ENCODE results near the gene ZBTB25. TPM values are rescaled to one million over a fixed set of nuclear protein-coding genes. Genes with fewer than 3 reads are reported as not detected.

Gene ZBTB25
- total and polyA plus RNA-seq, 4 experiments from 2014 or later = 34.0 to 87.5 (median 60.4) TPM

- no peak overlapping the region for H3K4me3 ChIP-seq (ENCODE audit: low read length in 2 of 2)
- H3K4me1 Mint-ChIP-seq = peaks cover 25 to 49% (median 35%) of the 10 kb centered on the region in 4 donors
- intact Hi-C loops (cut with micrococcal nuclease) = loop anchor here (5.0 kb wide), 1 partner anchor 81 kb away; the partner anchor contains the start of gene MTHFD1
Measured at GRCh38 chr14:64468451-64468850, 35.2 kb downstream of the ZBTB25 start.

GRCh38 chr14:64467566-64467965 is 36.1 kb downstream of the ZBTB25 start:
- Histone ChIP-seq H3K4me1 (ENCODE audit: insufficient read depth, low read length) (peaks cover 36% of the 10 kb centered on the region), H3K9me3 (ENCODE audit: control insufficient read depth in 1 of 2, low read length in 2 of 2) (no peaks in the 10 kb centered on the region), H3K27me3 (ENCODE audit: insufficient read depth, low read length) (no peaks in the 10 kb centered on the region), H3K27ac (ENCODE audit: low read depth, low read length) (no peak overlapping the region), H3K36me3 (ENCODE audit: insufficient read depth, low read length) (no peaks in the 10 kb centered on the region), H3K4me3 (ENCODE audit: low read length in 2 of 2) (no peak overlapping the region)
- intact Hi-C loops (cut with micrococcal nuclease) = loop anchor here (2.0 to 5.0 kb wide), 2 partner anchors 35 to 80 kb away; partner anchors contain the start of genes MTHFD1 and ZBTB25
- Mint-ChIP-seq H3K27me3 (no peaks in the 10 kb centered on the region), H3K4me3 (peak overlapping the region in 2 of 8 donors; percentile 29 to 44), H3K9me3 (no peaks in the 10 kb centered on the region), H3K36me3 (peaks cover 0 to 5% of the 10 kb centered on the region in 2 donors), H3K4me1 (peaks cover 25 to 45% (median 35%) of the 10 kb centered on the region in 4 donors), H3K27ac (peak overlapping the region in 1 of 7 donors; percentile 1)
- POLR2A ChIA-PET (ENCODE audit: partially characterized antibody) = interaction anchor here (1.3 to 2.6 kb wide), 2 partner anchors 35 to 37 kb away, joined by 3 to 8 read pairs; partner anchors contain the start of genes ZBTB1 and ZBTB25
- no peak for DNase-seq
- CTCF ChIA-PET (ENCODE audit: partially characterized antibody) = interaction anchor here (1.1 to 3.5 kb wide), 6 partner anchors 7 to 164 kb away, joined by 3 to 17 read pairs (median 4); no protein-coding TSS in a partner anchor

More at GRCh38 chr14:64468451-64468850, 35.2 kb downstream of the ZBTB25 start:
- no peak for DNase-seq
- Histone ChIP-seq H3K36me3 (ENCODE audit: insufficient read depth, low read length) (no peaks in the 10 kb centered on the region), H3K4me1 (ENCODE audit: insufficient read depth, low read length) (peaks cover 36% of the 10 kb centered on the region), H3K27ac (ENCODE audit: low read depth, low read length) (no peak overlapping the region), H3K27me3 (ENCODE audit: insufficient read depth, low read length) (no peaks in the 10 kb centered on the region), H3K9me3 (ENCODE audit: control insufficient read depth in 1 of 2, low read length in 2 of 2) (no peaks in the 10 kb centered on the region)
- no peaks in the 10 kb centered on the region for H3K9me3 Mint-ChIP-seq
- ChIA-PET CTCF (ENCODE audit: partially characterized antibody) (interaction anchor here (1.0 to 2.5 kb wide), 4 partner anchors 10 to 38 kb away, joined by 4 to 13 read pairs (median 10); no protein-coding TSS in a partner anchor), POLR2A (ENCODE audit: partially characterized antibody) (interaction anchor here (2.6 kb wide), 1 partner anchor 34 kb away, joined by 8 read pairs; the partner anchor contains the start of gene ZBTB25)
- no peaks in the 10 kb centered on the region for H3K27me3 Mint-ChIP-seq
- H3K36me3 Mint-ChIP-seq = peaks cover 0 to 5% of the 10 kb centered on the region in 2 donors
- H3K4me3 Mint-ChIP-seq = peak overlapping the region in 1 of 8 donors; percentile 0
- H3K27ac Mint-ChIP-seq = peak overlapping the region in 4 of 7 donors; percentile 14 to 77 (median 55)

GRCh38 chr14:64467101-64467500 is 36.5 kb downstream of the ZBTB25 start:
- Histone ChIP-seq H3K4me1 (ENCODE audit: insufficient read depth, low read length) (peaks cover 36% of the 10 kb centered on the region), H3K27ac (ENCODE audit: low read depth, low read length) (no peak overlapping the region), H3K36me3 (ENCODE audit: insufficient read depth, low read length) (no peaks in the 10 kb centered on the region), H3K4me3 (ENCODE audit: low read length in 2 of 2) (no peak overlapping the region), H3K9me3 (ENCODE audit: control insufficient read depth in 1 of 2, low read length in 2 of 2) (no peaks in the 10 kb centered on the region), H3K27me3 (ENCODE audit: insufficient read depth, low read length) (no peaks in the 10 kb centered on the region)
- H3K4me3 Mint-ChIP-seq = peak overlapping the region in 3 of 8 donors; percentile 26 to 36 (median 34)
- H3K27ac Mint-ChIP-seq = peak overlapping the region in 1 of 7 donors; percentile 13
- H3K9me3 Mint-ChIP-seq = no peaks in the 10 kb centered on the region
- H3K36me3 Mint-ChIP-seq = peaks cover 0 to 5% of the 10 kb centered on the region in 2 donors
- intact Hi-C loops (cut with micrococcal nuclease) = loop anchor here (2.0 to 5.0 kb wide), 2 partner anchors 36 to 80 kb away; partner anchors contain the start of genes MTHFD1 and ZBTB25
- no peak for DNase-seq
- ChIA-PET POLR2A (ENCODE audit: partially characterized antibody) (interaction anchor here (1.3 to 2.0 kb wide), 2 partner anchors 35 to 38 kb away, joined by 3 to 11 read pairs; partner anchors contain the start of gene ZBTB1), CTCF (ENCODE audit: partially characterized antibody) (interaction anchor here (1.1 to 3.5 kb wide), 8 partner anchors 8 to 163 kb away, joined by 3 to 17 read pairs (median 4); no protein-coding TSS in a partner anchor)
- no peaks in the 10 kb centered on the region for H3K27me3 Mint-ChIP-seq
- peaks cover 25 to 45% (median 35%) of the 10 kb centered on the region in 4 donors for H3K4me1 Mint-ChIP-seq

DNA sequence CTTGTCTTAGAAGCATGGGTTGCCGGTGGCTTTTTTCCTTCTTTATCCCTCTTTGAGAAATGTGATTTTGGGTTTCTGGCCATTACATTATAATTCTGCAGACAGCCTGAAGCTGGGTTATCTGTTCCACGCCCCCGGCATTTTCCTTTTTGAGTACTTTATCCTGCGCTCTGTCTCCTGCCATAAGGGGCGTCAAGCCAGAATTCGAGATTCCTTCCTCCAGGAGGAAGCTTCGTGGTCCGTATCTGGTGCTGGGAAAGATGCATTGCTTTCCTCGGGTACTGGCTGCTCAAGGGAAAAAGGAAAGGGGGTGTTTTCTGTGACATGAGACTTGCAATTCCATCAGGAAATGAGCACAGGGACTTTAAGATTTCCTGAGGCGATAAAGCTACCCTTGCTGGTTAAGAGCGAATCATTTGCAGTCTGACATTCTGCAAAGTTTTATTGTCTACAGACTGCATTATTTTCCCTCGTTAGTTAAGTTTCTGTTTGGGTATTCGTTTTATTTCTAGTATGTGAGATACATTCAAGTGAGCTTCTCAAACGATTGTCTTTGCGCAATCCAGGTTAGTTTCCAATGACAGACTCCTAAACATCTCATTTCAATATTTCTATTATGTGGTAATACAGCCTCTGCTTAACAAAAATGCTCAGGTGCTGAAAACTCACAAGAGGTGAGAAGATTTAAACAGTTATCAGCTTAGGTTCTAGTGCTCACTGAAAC is 37.6 kb downstream of the ZBTB25 start:
- H3K4me1 ChIP-seq (ENCODE audit: insufficient read depth, low read length) = peaks cover 36% of the 10 kb centered on the region
- no peak overlapping the region for H3K27ac ChIP-seq (ENCODE audit: low read depth, low read length)
- H3K36me3 Mint-ChIP-seq = peaks cover 0 to 6% of the 10 kb centered on the region in 2 donors
- peak overlapping the region; percentile 31 to 57 for H3K4me3 ChIP-seq (ENCODE audit: low read length in 2 of 2)
- no peaks in the 10 kb centered on the region for H3K36me3 ChIP-seq (ENCODE audit: insufficient read depth, low read length)
- H3K27me3 ChIP-seq (ENCODE audit: insufficient read depth, low read length) = no peaks in the 10 kb centered on the region
- H3K4me1 Mint-ChIP-seq = peaks cover 25 to 45% (median 33%) of the 10 kb centered on the region in 4 donors
- H3K9me3 ChIP-seq (ENCODE audit: control insufficient read depth in 1 of 2, low read length in 2 of 2) = no peaks in the 10 kb centered on the region
- peak overlapping the region; percentile 80 to 95 (median 86) for H3K4me3 Mint-ChIP-seq
- intact Hi-C loops (cut with micrococcal nuclease) = loop anchor here (1.0 to 5.0 kb wide), 3 partner anchors 8 to 79 kb away; partner anchors contain the start of genes MTHFD1 and ZBTB25
- ChIA-PET POLR2A (ENCODE audit: partially characterized antibody) (interaction anchor here (0.7 to 2.0 kb wide), 7 partner anchors 25 to 78 kb away, joined by 3 to 12 read pairs (median 3); partner anchors contain the start of genes MTHFD1 and ZBTB1), CTCF (ENCODE audit: partially characterized antibody) (interaction anchor here (0.9 to 3.5 kb wide), 13 partner anchors 9 to 426 kb away, joined by 3 to 17 read pairs (median 4); partner anchors contain the start of gene HSPA2)
- no peaks in the 10 kb centered on the region for H3K27me3 Mint-ChIP-seq
- H3K27ac Mint-ChIP-seq = peak overlapping the region; percentile 53 to 88 (median 69)
- DNase-seq = no peak
- H3K9me3 Mint-ChIP-seq = no peaks in the 10 kb centered on the region

DNA sequence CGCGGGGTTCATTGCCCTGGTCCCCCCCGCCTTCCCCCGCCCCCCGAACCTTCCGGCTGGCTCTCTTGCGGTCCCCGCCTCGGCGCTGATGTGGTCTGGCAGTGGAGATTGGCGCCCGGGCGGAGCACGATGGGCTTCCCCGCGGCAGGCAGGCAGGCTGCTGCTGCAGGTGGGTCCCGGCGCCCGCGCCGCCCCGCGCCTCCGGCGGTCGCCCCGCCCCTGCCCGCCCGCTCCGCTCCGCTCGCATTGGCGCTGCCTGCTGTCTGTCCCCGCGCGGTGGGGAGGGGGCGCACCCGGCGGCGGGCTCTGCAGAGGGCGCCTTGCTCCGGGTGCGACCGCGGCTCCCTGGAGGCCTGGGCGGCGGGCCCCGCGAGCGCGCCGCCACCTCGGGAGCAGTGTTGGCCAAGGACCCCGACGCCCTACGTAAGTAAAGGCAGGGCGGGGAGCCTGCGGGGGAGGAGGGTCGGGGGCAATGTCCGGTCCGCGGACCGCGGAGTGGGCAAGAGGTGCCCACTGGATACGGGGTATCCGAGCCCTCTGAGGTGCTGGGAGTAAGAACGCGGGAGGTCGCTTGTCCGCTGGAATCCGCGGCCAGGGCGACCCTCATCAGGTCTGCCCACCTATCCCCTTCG is 38.3 kb downstream of the ZBTB25 start, which contains the start of gene AKAP5:
AKAP5 (plus strand) TSS at position 309 of the 632 bp plus-strand sequence. CDS start 2,896 bp downstream, outside the sequence.
- Histone ChIP-seq H3K4me1 (ENCODE audit: insufficient read depth, low read length) (peaks cover 36% of the 10 kb centered on the region), H3K4me3 (ENCODE audit: low read length in 2 of 2) (peak within 1 kb of the TSS; percentile 38 to 57), H3K9me3 (ENCODE audit: control insufficient read depth in 1 of 2, low read length in 2 of 2) (no peaks in the 10 kb centered on the region), H3K27ac (ENCODE audit: low read depth, low read length) (peak within 1 kb of the TSS; percentile 29), H3K36me3 (ENCODE audit: insufficient read depth, low read length) (no peaks in the 10 kb centered on the region), H3K27me3 (ENCODE audit: insufficient read depth, low read length) (no peaks in the 10 kb centered on the region)
- CTCF ChIA-PET (ENCODE audit: partially characterized antibody) = interaction anchor here (0.9 to 4.8 kb wide), 10 partner anchors 11 to 427 kb away, joined by 3 to 29 read pairs (median 4); partner anchors contain the start of gene HSPA2
- H3K36me3 Mint-ChIP-seq = peaks cover 0 to 7% of the 10 kb centered on the region in 2 donors
- intact Hi-C loops (cut with micrococcal nuclease) = loop anchor here (5.0 kb wide), 1 partner anchor 78 kb away; the partner anchor contains the start of gene MTHFD1
- H3K9me3 Mint-ChIP-seq = no peaks in the 10 kb centered on the region
- no peaks in the 10 kb centered on the region for H3K27me3 Mint-ChIP-seq
- peak within 1 kb of the TSS; percentile 71 to 89 (median 78) for H3K27ac Mint-ChIP-seq
- H3K4me1 Mint-ChIP-seq = peaks cover 25 to 45% (median 33%) of the 10 kb centered on the region in 4 donors
- POLR2A ChIA-PET (ENCODE audit: partially characterized antibody) = interaction anchor here (0.8 to 2.0 kb wide), 6 partner anchors 26 to 47 kb away, joined by 3 to 12 read pairs (median 4); partner anchors contain the start of gene ZBTB1
- peak; percentile 62 to 72 (median 64) for DNase-seq
- H3K4me3 Mint-ChIP-seq = peak within 1 kb of the TSS; percentile 82 to 95 (median 90)

DNA sequence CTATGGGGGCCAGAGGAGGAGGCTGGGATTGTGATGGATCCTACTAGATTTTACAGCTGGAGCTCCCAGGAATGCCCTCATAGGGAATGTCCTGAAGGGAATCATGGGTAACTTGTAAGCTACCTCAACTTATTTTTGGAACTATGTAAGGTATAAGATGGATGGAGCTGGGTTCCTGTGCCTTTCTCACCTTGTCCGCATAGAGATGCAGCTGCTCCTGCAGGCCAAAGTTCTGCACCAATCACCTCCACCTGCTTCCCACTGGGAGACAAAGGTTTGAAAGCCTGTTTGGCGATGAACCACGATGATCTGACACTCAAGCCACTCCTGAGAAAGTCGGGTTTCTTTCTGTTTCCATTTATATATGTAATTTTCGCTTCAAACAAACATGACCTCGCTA is 39.0 kb downstream of the ZBTB25 start:
- Histone ChIP-seq H3K27me3 (ENCODE audit: insufficient read depth, low read length) (no peaks in the 10 kb centered on the region), H3K4me3 (ENCODE audit: low read length in 2 of 2) (peak overlapping the region; percentile 38 to 53), H3K27ac (ENCODE audit: low read depth, low read length) (peak overlapping the region; percentile 29), H3K9me3 (ENCODE audit: control insufficient read depth in 1 of 2, low read length in 2 of 2) (no peaks in the 10 kb centered on the region), H3K36me3 (ENCODE audit: insufficient read depth, low read length) (no peaks in the 10 kb centered on the region), H3K4me1 (ENCODE audit: insufficient read depth, low read length) (peaks cover 36% of the 10 kb centered on the region)
- ChIA-PET CTCF (ENCODE audit: partially characterized antibody) (interaction anchor here (0.9 to 4.8 kb wide), 5 partner anchors 10 to 96 kb away, joined by 3 to 29 read pairs (median 16); no protein-coding TSS in a partner anchor), POLR2A (ENCODE audit: partially characterized antibody) (interaction anchor here (0.8 to 1.3 kb wide), 2 partner anchors 19 to 36 kb away, joined by 3 to 4 read pairs; no protein-coding TSS in a partner anchor)
- H3K36me3 Mint-ChIP-seq = peaks cover 0 to 9% of the 10 kb centered on the region in 2 donors
- peak overlapping the region; percentile 82 to 94 (median 90) for H3K4me3 Mint-ChIP-seq
- no peaks in the 10 kb centered on the region for H3K9me3 Mint-ChIP-seq
- intact Hi-C loops (cut with micrococcal nuclease) = loop anchor here (5.0 kb wide), 1 partner anchor 77 kb away; the partner anchor contains the start of gene MTHFD1
- H3K27me3 Mint-ChIP-seq = no peaks in the 10 kb centered on the region
- no peak for DNase-seq
- H3K4me1 Mint-ChIP-seq = peaks cover 25 to 45% (median 34%) of the 10 kb centered on the region in 4 donors
- H3K27ac Mint-ChIP-seq = peak overlapping the region; percentile 71 to 89 (median 78)
